Measurements from ENCODE around the gene CPED1. TPM values are rescaled to one million over a fixed set of nuclear protein-coding genes. Genes with fewer than 3 reads are reported as not detected.

Gene CPED1
- total RNA-seq, 1 experiment from 2014 or later, result 0.13 TPM

DNA sequence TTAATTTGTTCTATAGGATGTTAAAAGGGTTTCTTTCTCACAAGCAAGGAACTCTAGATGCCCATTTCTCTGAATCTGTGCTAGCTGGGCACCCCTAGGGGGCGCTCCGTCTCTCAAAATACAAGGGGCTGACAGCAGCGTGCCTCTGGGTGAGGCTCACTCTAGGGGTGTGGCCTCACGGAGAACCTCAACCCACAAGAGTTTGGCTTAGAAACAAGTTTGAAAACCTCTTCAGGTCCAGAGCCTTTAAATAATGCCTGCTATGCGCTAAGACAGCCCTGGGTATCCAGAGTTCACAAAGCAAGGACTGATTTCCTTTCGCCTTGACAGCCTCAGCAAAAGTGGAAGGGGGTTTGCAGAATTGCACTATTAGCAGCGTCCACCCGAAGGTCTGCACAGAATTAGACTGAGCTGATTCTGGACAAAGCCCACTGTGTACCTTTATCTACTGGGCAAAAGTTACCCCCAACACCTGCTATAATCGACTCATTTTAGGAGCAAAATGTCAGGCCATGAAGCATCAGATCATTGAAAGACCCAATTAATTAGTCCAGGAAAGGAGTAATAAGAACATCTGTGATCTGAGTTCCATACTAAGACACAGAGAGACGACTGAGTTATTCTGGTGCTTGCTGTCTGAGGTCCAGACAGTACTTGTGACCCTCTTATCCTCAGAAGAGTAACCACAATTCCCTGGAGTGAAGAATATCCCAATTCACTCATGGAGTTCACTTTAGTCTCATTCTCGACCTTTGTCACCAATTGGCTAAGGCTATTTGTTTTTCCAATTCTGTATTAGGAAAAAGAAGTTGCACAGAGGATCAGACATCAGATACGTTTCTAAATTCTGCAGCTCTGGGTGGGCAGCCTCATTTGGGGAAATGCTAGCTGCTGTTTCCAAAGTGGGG, 574 bp upstream of the CPED1 start:
- no peak overlapping the region for H2BK120ac ChIP-seq (ENCODE audit: low read depth, low read length, poor library complexity, severe bottlenecking)
- H3K9ac ChIP-seq (ENCODE audit: extremely low read depth, insufficient read length, low read length), result no peak overlapping the region
- no peaks in the 10 kb centered on the region for H4K20me1 ChIP-seq (ENCODE audit: control insufficient read depth, insufficient read depth, insufficient read length)
- peak overlapping the region; percentile 79 for H3K4me2 ChIP-seq (ENCODE audit: insufficient read depth, insufficient read length, low read length)
- peaks cover 10 to 14% of the 10 kb centered on the region in 2 experiments for H3K4me1 Mint-ChIP-seq
- H3K79me2 ChIP-seq (ENCODE audit: insufficient read depth, low read length), result no peaks in the 10 kb centered on the region
- H4K91ac ChIP-seq (ENCODE audit: insufficient read length, low read depth, low read length), result no peak overlapping the region
- no peak overlapping the region; a peak in 1 of 7 replicates for H3K27ac Mint-ChIP-seq
- H3K9me3 Mint-ChIP-seq, result no peaks in the 10 kb centered on the region
- H3K23ac ChIP-seq (ENCODE audit: insufficient read length, low read depth, low read length), result no peak overlapping the region
- H3K18ac ChIP-seq (ENCODE audit: insufficient read length, low read depth, low read length), result no peak overlapping the region
- no peak overlapping the region for H3K14ac ChIP-seq (ENCODE audit: insufficient read depth, low read length)
- no peak overlapping the region for H4K8ac ChIP-seq (replicated peaks; ENCODE audit: insufficient read length, low read depth, low read length)
- peaks cover 3% of the 10 kb centered on the region; the same call in 1 of the 2 replicates for H3K27me3 ChIP-seq (ENCODE audit: insufficient read depth, low read length)
- H2AK5ac ChIP-seq (ENCODE audit: insufficient read length, low read length), result no peak overlapping the region
- no peak overlapping the region for H2BK15ac ChIP-seq (ENCODE audit: low read depth, low read length)
- H3K36me3 Mint-ChIP-seq (ENCODE audit: insufficient read depth in 1 of 3, low read depth in 3 of 3), result no peaks in the 10 kb centered on the region
- H2BK20ac ChIP-seq (ENCODE audit: low read depth, low read length, poor library complexity, severe bottlenecking), result no peak overlapping the region
- H3K56ac ChIP-seq (ENCODE audit: insufficient read length, low read depth, low read length), result no peak overlapping the region
- no peaks in the 10 kb centered on the region for H3K79me1 ChIP-seq (ENCODE audit: insufficient read depth, low read depth, low read length, poor library complexity, severe bottlenecking)
- no peak overlapping the region for H3K4ac ChIP-seq (ENCODE audit: low read depth, low read length)
- H3K4me1 ChIP-seq (ENCODE audit: insufficient read depth, low read length), result no peaks in the 10 kb centered on the region
- no peaks in the 10 kb centered on the region for H3K9me3 ChIP-seq (ENCODE audit: control insufficient read depth, low read depth, low read length)
- H3K27ac ChIP-seq (ENCODE audit: insufficient read length, low read depth, low read length), result no peak overlapping the region
- peak overlapping the region; percentile 63 to 83 for H3K4me3 Mint-ChIP-seq
- no peak overlapping the region for H2AFZ ChIP-seq (ENCODE audit: low read length)
- peak; percentile 86 for DNase-seq
- H3K23me2 ChIP-seq (ENCODE audit: insufficient read length, low read depth, low read length, poor library complexity, severe bottlenecking), result peaks cover 4% of the 10 kb centered on the region
- TF ChIP-seq, protein P1, sequence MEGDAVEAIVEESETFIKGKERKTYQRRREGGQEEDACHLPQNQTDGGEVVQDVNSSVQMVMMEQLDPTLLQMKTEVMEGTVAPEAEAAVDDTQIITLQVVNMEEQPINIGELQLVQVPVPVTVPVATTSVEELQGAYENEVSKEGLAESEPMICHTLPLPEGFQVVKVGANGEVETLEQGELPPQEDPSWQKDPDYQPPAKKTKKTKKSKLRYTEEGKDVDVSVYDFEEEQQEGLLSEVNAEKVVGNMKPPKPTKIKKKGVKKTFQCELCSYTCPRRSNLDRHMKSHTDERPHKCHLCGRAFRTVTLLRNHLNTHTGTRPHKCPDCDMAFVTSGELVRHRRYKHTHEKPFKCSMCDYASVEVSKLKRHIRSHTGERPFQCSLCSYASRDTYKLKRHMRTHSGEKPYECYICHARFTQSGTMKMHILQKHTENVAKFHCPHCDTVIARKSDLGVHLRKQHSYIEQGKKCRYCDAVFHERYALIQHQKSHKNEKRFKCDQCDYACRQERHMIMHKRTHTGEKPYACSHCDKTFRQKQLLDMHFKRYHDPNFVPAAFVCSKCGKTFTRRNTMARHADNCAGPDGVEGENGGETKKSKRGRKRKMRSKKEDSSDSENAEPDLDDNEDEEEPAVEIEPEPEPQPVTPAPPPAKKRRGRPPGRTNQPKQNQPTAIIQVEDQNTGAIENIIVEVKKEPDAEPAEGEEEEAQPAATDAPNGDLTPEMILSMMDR (conservative IDR thresholded peaks at IDR 0.05), result peak; percentile 95
- no peak overlapping the region for H2BK12ac ChIP-seq (ENCODE audit: insufficient read length, low read depth, low read length)
- no peak overlapping the region for H3T11ph ChIP-seq (ENCODE audit: low read length)
- no peak overlapping the region for H4K5ac ChIP-seq (ENCODE audit: insufficient read length, low read depth, low read length)
- H2BK5ac ChIP-seq (ENCODE audit: insufficient read length, low read length), result no peak overlapping the region
- no CpG with 5 or more reads among the region's 12 CpGs for WGBS (ENCODE audit: extremely low coverage, insufficient read length, low lambda C conversion rate)
- H3K27me3 Mint-ChIP-seq (ENCODE audit: low read depth), result peaks cover 30% of the 10 kb centered on the region

Measured in H9 (cell line).